Peyer's patch (tissue), 4 donors: Measurements from ENCODE around the gene ROBO2.

Experiments used
- CTCF ChIP-seq, 6 experiments: fragments of 450-650 bp in 4 of 6; fragments of 200-600 bp in 2 of 6; sonication (generic) in 1 of 6; IDR thresholded peaks; one replicate each; pipeline ENCODE4 v1.5.1; 2017 to 2019; ENCODE audit warnings: antibody characterized with exemption in 6 of 6, mild to moderate bottlenecking in 3 of 6, moderate library complexity in 1 of 6
- POLR2A ChIP-seq, 2 donors: fragments of 450-650 bp; IDR thresholded peaks; one replicate each; pipeline ENCODE4 v1.5.1; 2017; ENCODE audit warnings: antibody characterized with exemption in 2 of 2, mild to moderate bottlenecking in 2 of 2, moderate library complexity in 2 of 2

GRCh38 chr3:77648664-77649063 lies 608.8 kb downstream of the ROBO2 start:
- TF ChIP-seq CTCF (IDR thresholded peaks at IDR 0.05) = no peak
- TF ChIP-seq POLR2A (IDR thresholded peaks at IDR 0.05) = no peak
